ENCODE data around the gene BANP.
"Not testable (repeated sequence)": the region's sequence is repeated elsewhere in the genome, so short reads cannot be mapped to it uniquely, and the experiment has no call there.

Gene BANP

GRCh38 chr16:88065747-88066142 is 114.5 kb downstream of the BANP start:
- no peak for DNase-seq (ENCODE audit: low spot score)

GRCh38 chr16:88066234-88066633 is 115.0 kb downstream of the BANP start:
- no peak for DNase-seq (ENCODE audit: low spot score)

- DNase-seq (ENCODE audit: low spot score) = no peak
Observed at GRCh38 chr16:88066680-88067529, 115.7 kb downstream of the BANP start.

GRCh38 chr16:88067530-88068411 is 116.5 kb downstream of the BANP start:
- DNase-seq (ENCODE audit: low spot score) = no peak

- DNase-seq (ENCODE audit: low spot score) = no peak
Observed at GRCh38 chr16:88068476-88069396, 117.5 kb downstream of the BANP start.

GRCh38 chr16:88069397-88070168 is 118.3 kb downstream of the BANP start:
- DNase-seq (ENCODE audit: low spot score) = no peak

- DNase-seq (ENCODE audit: low spot score) = no peak
Observed at GRCh38 chr16:88070341-88070740, 119.1 kb downstream of the BANP start.

- no peak for DNase-seq (ENCODE audit: low spot score)
Observed at GRCh38 chr16:88070989-88071625, 119.9 kb downstream of the BANP start.

GRCh38 chr16:88071908-88072307 is 120.7 kb downstream of the BANP start:
- no peak for DNase-seq (ENCODE audit: low spot score)

GRCh38 chr16:88072571-88073001 is 121.4 kb downstream of the BANP start:
- DNase-seq (ENCODE audit: low spot score) = peak; percentile 89

GRCh38 chr16:88073201-88073721 is 122.0 kb downstream of the BANP start:
- no peak for DNase-seq (ENCODE audit: low spot score)

- no peak for DNase-seq (ENCODE audit: low spot score)
Observed at GRCh38 chr16:88074041-88074440, 122.8 kb downstream of the BANP start.

GRCh38 chr16:88076211-88076931 is 125.1 kb downstream of the BANP start:
- no peak for DNase-seq (ENCODE audit: low spot score)

GRCh38 chr16:88076932-88077320 is 125.7 kb downstream of the BANP start:
- not testable (repeated sequence) for DNase-seq (ENCODE audit: low spot score)

- DNase-seq (ENCODE audit: low spot score) = no peak
Observed at GRCh38 chr16:88077328-88078108, 126.3 kb downstream of the BANP start.

GRCh38 chr16:88078111-88078775 is 127.0 kb downstream of the BANP start:
- DNase-seq (ENCODE audit: low spot score) = peak; percentile 92

- DNase-seq (ENCODE audit: low spot score) = no peak
Observed at GRCh38 chr16:88083582-88083981, 132.3 kb downstream of the BANP start.

- DNase-seq (ENCODE audit: low spot score) = no peak
Observed at GRCh38 chr16:88084881-88085280, 133.6 kb downstream of the BANP start.
